Cardiac muscle cell (in vitro differentiated cells and primary cell): ENCODE results near the gene MUSK. TPM values are rescaled to one million over a fixed set of nuclear protein-coding genes. Genes with fewer than 3 reads are reported as not detected.

Experiments used
- DNase-seq, 2 donors: peaks; one replicate each; pipeline versions ENCODE4 v3.0.0 to v3.0.0-alpha.2; 2010 to 2017; ENCODE audit warnings: low read depth in 1 of 2, low spot score in 1 of 2
- H3K27ac ChIP-seq: fragments of 200-600 bp; sonication (generic); 2 replicates; pipeline ENCODE4 v1.5.1; 2016
- H3K27me3 ChIP-seq: fragments of 200-600 bp; sonication (generic); 2 replicates; pipeline ENCODE4 v1.6.0; 2016; ENCODE audit warnings: control low read depth
- H3K36me3 ChIP-seq: fragments of 200-600 bp; sonication (generic); 2 replicates; pipeline ENCODE4 v1.5.1; 2016; ENCODE audit warnings: control low read depth
- H3K4me1 ChIP-seq: fragments of 200-600 bp; sonication (generic); 2 replicates; pipeline ENCODE4 v1.8.1; 2017; ENCODE audit warnings: low read depth, mild to moderate bottlenecking, mixed run types
- H3K4me3 ChIP-seq: fragments of 200-600 bp; sonication (generic); 2 replicates; pipeline ENCODE4 v1.5.1; 2016; ENCODE audit warnings: mild to moderate bottlenecking
- H3K9me3 ChIP-seq: fragments of 200-600 bp; sonication (generic); 2 replicates; pipeline ENCODE4 v1.5.1; 2017; ENCODE audit warnings: low read depth, mild to moderate bottlenecking, control low read depth
- polyA plus RNA-seq: library from polyadenylated mRNA; unstranded; fragments of >200 nt; fragmentation: Nextera tagmentation; extraction: Ambion mirVana; gene quantifications from 2 replicates; pipeline ENCODE4 v1.2.1, GENCODE V29; 2016
- total RNA-seq: library from RNA; depleted of rRNA; stranded (reverse); fragments of >200 nt; gene quantifications from 2 replicates; pipeline ENCODE4 v1.2.3, GENCODE V29; 2016
- TF ChIP-seq, protein P1 (sequence below): IDR thresholded peaks from 2 replicates; pipeline ENCODE4 v1.5.1; 2012; ENCODE audit warnings: low read depth, mild to moderate bottlenecking, low read length

The MUSK gene
- total and polyA plus RNA-seq, 2 experiments from 2014 or later: not detected

DNA sequence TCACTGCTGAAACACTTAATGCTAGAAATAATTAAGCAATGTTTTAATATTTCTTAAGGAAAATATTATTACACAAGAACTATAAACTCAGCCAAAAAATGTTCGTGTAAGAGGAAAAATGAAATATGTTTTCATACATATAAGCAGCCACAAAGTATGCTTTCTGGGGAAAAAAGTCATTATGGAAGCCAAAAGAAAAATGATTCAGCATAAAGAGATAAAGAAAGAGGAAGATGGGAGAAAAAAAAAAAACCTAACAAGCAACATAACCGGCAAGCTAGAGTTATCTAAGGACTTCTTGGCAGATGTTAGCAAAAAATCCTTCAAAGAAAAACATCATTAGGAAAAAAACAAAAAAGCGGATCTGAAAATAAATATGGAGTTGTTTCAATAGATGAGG lies 179.1 kb downstream of the MUSK start:
- no peaks in the 10 kb centered on the region for H3K4me1 ChIP-seq
- no peaks in the 10 kb centered on the region for H3K27me3 ChIP-seq
- no peaks in the 10 kb centered on the region for H3K9me3 ChIP-seq
- DNase-seq: peak in 1 of 2 donors; percentile 86
- no peak overlapping the region for H3K27ac ChIP-seq
- TF ChIP-seq, protein P1, sequence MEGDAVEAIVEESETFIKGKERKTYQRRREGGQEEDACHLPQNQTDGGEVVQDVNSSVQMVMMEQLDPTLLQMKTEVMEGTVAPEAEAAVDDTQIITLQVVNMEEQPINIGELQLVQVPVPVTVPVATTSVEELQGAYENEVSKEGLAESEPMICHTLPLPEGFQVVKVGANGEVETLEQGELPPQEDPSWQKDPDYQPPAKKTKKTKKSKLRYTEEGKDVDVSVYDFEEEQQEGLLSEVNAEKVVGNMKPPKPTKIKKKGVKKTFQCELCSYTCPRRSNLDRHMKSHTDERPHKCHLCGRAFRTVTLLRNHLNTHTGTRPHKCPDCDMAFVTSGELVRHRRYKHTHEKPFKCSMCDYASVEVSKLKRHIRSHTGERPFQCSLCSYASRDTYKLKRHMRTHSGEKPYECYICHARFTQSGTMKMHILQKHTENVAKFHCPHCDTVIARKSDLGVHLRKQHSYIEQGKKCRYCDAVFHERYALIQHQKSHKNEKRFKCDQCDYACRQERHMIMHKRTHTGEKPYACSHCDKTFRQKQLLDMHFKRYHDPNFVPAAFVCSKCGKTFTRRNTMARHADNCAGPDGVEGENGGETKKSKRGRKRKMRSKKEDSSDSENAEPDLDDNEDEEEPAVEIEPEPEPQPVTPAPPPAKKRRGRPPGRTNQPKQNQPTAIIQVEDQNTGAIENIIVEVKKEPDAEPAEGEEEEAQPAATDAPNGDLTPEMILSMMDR: no peak
- no peaks in the 10 kb centered on the region for H3K36me3 ChIP-seq
- no peak overlapping the region for H3K4me3 ChIP-seq

DNA sequence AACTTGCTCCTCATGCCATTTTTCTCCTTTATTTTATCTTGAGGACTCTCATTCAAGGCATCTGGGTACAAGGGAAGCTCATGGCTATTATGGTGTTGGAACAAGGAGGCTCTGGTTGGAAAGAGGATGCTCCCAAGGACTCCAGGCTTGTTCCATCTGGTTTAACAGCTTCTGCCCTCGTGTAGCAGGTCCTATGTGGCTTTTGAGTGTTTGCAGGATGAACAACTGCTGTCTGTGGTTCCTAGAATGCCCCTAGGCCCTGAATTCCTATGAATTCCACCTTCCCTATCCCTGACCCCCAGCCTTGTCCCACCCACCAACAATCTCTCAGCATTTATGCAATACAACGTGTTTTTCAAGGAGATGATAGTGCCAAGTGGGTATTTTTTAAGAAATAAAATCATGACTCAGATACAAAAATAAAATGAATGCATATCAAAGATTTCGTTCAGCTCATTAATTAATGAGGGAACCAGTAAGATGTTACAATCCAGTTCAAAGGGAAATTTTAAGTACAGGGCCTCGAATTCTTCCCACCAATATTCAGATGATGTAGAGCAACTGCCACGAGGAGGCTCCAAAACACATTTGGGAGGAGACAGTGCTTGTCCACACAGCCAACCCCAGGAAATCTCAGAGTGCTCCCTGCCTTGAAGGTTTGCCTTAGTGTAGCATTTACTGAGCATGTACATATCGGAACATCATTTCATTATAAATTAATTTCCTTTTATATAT lies 182.0 kb downstream of the MUSK start:
- DNase-seq: no peak
- TF ChIP-seq, protein P1: no peak
- H3K27me3 ChIP-seq: no peaks in the 10 kb centered on the region
- no peak overlapping the region for H3K4me3 ChIP-seq
- H3K9me3 ChIP-seq: no peaks in the 10 kb centered on the region
- H3K27ac ChIP-seq: no peak overlapping the region
- no peaks in the 10 kb centered on the region for H3K36me3 ChIP-seq
- H3K4me1 ChIP-seq: no peaks in the 10 kb centered on the region

Other genes with a start within 250 kb of the MUSK start
- gene SVEP1, start 89.0 kb upstream of the MUSK start, total RNA-seq: 2.8 and 4.4 TPM in 2 replicates
- gene SVEP1, start 89.0 kb upstream of the MUSK start, polyA plus RNA-seq: 1.9 and 2.3 TPM in 2 replicates